Fibroblast of skin of back (primary cell): ENCODE measurements around the gene LRFN4.

Experiments used
- DNase-seq: peaks from one replicate; pipeline ENCODE4 v3.0.0-alpha.2; 2013

Gene LRFN4

DNA sequence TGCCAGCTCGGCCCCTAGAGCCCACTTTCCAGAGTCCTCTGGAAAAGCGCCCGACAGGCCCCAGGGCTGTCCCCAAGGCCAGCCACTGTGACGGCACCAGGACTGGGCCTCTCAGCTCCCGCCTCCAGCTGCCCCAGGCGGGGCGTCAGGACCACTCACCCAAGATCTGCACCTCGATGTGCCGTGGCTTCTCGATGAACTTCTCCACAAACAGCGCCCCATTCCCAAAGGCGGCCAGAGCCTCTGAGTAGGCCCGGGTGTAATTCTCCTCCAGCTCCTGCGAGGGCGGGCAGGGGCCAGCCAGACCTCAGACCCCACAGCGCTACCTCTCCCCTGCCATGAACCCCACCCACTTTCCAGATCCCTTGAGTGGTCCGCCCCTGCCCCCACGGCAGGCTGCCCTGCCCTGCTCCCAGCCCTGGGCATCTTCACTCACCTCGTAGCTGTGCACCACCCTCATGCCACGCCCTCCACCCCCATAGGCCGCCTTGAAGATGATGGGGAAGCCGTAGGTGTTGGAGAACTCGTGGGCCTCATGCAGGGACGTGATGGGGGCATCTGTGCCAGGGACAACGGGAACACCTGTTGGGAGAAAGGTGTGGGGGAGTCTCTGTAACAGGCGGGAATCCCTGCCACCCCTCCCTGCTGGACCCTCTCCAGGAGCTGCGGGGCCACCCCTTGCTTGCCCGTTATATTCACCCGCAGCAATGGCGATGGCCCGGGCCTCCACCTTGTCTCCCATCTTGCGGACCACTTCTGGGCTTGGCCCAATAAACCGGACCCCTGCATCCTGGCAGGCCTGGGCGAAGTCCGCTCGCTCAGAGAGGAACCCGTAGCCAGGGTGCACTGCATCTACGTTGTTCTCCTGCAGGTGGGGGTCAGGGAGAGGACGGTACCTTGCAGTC lies 14.0 kb downstream of the LRFN4 start:
- DNase-seq: no peak

DNA sequence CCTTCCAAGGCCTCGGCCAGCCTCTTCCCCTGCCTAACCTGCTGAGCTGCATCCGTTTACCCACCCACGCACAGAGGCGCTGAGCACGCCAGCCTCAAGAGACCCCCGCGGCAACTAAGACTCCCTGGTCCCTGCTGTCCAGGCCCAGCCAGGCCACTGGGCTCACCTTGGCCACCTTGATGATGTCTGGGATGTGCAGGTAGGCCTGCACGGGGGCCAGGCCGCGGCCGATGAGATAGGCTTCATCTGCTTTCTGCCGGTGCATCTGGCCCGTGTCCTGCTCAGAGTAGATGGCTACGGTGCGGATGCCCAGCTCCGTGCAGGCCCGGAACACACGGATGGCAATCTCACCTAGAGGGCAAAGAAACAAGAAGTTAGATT lies 14.6 kb downstream of the LRFN4 start:
- DNase-seq: no peak

DNA sequence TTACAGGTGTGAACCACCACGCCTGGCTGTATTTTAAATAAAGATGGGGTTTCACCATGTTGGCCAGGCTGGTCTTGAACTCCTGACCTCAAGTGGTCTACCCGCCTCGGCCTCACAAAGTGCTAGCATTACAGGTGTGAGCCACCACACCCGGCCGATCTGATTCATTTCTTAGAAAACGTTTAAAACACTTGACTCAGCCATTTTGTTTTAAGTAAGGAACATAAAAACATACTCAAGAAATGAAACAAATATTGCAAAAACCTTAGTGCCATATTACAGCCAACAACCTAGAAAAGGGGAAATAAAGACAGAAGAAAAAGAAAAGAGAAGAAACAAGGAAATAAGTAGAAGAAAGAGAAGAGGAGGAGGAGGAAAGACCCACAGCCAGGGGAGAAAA lies 17.4 kb downstream of the LRFN4 start:
- no peak for DNase-seq

DNA sequence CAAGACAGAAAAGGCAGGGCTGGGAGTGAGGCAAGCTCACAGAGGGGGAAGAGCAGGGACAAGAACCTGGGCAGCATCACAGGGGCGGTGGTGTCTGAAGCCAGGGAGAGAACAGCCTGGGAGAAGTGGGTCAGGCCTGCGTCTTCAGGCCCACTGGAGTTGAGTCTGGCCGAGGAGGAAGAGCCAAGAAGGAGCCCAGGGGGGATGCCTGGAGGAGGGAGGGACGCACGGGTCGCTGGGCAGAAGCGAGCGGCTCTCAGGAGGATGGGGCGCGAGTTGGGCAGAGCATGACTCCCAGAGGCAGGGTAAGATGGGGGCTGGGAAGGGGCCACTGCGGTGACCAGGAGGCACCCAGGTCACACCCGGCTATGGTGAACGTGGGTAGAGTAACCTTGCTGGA lies 18.5 kb downstream of the LRFN4 start:
- no peak for DNase-seq

DNA sequence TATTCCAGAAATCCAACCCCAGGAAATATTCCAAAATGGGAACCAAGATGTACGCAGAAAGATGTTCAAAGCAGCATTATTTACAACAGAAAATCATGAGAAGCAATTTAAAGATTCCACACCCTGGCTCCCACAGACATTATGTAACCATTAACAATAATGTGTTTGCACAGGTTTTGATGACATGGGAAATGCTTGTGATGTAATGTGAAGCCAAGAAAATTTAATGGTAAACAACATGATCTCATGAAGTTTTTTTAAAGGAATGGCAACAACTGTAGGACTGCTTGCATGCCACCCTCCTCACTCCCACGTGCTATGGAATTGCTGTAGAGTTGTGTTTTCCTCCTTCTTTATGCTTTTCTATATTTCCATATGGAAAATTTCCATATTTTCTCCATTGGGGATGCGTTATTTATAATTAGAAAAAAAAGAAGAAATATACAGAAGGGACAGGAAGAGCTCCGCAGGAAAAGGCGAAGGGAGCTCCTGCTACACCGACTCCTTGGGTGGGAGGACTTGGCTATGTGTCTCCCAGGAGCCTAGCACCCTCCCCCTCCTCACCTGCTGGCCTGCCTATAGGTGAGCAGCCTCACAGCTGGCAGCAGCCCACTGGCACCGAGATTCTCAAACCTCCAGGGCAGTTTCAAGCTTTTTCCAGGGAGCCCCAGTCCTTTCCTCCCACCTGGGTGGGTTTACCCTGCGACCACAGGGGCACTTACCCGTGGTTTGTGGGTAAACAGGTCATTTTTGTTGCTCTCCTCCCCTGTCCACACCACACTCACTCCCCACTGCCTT lies 20.9 kb downstream of the LRFN4 start:
- no peak for DNase-seq

DNA sequence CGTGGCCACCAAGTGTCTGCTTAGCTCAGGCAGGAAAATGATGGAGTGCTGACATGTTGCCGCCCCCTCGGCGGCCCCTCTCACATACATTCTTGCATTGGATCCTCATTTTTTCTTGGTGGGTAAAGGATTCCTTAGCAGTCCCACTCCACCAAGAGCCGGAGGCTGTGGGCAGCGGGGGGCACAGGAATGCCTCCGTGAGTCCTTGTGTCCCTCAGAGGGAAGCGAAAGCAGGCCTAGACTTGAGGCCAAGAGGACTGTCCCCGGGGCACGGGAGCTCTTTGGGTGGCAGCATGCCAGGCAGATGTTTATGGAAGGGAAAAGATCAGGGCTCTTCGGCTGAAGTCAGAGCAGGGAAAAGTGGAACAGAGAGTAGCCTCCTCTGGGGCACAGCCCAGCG lies 21.6 kb downstream of the LRFN4 start:
- peak; percentile 45 for DNase-seq

DNA sequence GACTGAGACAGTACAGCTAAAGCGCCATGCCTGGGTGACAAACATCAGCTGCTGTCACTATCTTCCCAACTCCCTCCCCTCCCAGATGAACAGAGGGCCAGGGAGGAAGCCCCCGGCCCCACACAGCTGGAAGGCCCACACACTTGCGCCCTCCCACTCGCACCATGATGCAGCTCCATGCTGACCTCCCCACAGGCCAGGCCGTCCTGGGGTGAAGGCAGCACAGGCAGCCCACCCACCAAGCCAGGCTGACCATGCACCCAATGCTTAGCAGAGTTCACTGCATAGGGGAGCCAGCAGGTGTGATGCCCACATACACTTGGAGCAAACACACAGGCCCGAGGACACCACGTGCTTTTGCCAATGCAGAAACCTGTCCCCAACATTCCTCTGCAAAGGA lies 22.1 kb downstream of the LRFN4 start:
- DNase-seq: no peak

DNA sequence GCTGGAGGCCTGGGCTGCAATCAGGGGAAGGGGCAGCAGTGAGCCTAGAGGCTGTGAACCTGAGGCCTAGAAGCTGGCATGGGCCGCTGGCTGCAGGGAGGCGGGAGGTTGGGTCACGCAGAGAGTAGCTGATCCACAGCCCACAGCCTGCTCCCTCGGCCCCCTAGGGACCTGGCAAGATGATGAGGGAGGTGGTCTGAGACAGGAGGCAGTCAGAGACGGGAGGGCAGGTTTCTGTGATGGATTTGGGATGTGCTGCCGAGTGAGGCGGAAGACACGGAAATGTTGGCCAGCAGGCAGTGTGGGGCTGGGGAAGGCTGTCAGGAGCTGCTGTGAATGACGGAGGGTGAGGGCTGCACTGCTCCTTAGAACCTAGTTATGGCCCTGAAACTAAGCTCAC lies 22.7 kb downstream of the LRFN4 start:
- DNase-seq: no peak

DNA sequence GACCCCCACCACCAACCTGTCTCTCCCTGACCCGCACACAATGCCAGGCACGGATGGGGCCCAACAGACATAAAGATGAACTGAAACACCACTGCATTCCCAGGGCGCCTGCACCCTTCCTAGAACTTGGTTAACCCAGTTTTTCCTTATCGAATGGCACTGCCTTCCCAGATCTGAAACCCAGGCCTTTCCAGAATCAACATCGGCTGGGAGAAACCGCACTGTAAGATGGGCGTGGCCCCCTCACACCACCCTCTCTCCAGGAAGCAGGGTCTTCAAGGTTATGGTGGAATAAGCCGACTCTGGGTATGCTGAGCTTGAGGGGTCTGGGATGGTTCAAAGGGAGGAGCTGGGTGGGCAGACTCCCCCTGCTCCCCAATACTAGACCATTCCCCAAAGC lies 23.1 kb downstream of the LRFN4 start:
- no peak for DNase-seq

DNA sequence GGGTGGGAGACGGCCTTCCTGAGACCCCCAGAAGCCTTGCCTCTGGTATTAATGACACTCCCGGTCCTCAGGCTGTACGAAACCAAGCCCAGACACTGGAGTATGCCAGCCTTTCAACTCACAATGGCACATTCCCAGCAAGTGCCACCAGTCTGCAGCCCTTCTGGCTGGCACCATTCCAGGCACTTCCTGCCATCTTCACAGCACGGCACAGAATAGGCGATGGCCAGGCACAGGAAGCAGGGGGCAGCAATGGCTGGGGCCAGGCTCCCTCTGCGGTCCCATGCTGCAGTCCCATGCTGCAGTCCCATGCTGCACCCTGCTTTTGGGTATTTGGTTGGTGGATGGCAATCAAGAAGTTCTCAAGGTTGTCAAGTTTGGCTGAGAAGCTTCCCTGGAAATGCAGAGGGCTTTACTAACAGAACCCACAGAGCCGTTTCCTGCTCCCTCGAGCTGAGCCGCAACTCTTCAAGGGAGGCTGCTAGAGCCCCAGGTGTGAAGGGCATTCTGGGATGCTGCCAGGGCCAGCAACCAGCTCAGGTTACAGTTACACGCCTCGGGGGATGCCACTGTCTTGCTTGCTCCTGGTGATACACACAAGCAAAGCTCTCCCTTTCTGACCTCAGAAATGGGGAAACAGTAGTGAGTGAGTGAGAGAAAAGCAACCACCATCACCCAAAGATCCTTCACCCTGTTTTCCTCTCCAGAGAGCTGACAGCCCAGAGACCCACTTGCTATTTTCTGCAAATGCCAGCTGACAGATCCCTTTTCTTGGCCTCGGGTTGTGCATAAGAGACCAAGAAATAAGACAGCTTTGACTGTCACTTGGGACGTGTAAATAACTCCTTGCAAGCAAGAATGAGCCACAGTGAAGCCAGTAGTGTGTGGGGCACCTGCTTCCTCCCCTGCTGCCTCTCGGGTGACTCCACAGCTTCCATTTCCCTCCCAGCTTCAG lies 23.9 kb downstream of the LRFN4 start:
- peak; percentile 20 for DNase-seq

DNA sequence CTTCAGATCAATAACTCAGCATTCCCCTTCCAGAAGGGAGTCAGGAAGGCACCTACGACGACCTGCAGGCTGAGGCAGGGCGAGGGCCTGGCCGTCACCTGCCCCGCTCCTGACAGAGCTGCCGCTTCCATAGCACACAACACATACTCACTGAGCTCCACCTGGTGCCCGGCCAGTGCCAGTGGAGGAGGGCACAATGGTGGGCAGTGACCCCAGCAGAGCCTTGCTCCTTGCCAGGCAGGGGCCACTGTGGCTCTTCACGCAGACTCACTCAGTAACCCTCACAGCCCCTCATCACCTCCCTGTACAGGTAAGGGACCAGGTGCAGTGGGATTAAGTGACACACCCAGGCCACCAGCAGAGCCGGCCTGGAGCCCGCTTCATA lies 24.6 kb downstream of the LRFN4 start:
- no peak for DNase-seq

DNA sequence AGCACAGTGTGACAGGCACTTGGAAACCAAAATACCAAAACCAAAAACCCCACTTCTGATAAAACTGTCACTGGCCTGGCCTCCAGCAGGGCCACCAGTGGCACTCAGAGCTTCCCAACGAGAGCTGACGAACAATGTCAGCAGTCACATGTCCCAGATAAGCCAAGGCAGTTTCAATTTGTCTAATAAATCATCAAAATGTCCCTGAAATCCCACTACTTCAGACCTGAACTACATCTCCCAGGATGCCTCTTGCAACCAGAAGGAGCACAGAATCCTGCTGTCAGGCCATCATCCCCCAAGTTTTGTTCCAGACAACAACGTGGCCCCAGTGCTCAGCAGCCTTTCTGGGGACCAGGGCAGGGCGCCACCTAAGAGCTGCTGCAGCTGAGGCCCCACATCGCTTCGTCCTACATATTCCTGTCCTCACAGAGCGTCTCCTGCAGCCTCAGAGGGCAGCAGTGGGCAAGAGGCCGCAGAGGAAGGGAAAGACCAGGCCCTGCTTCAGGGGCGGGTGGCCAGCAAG lies 25.1 kb downstream of the LRFN4 start:
- DNase-seq: no peak

DNA sequence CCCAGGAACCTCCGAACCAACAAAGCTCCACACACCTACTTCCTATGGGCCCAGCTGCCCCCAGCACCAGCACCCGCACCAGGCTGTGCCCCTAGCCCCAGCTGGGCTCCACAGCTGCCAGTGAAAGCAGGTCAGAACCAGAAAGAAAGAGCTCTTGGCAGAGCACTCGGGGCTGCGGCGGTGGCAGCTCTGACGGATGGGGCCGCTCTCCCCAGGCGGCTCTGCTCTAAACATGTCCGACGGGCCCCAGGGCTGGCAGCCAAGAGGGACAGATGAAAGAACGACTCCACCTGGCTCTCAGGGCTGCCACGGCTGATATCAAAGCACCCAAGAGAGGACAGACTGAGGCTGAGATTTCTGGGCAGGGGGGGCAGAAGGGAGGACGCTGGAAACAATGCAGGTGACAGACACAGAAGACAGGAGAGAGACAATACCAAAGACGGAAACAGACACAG lies 25.7 kb downstream of the LRFN4 start:
- DNase-seq: no peak

DNA sequence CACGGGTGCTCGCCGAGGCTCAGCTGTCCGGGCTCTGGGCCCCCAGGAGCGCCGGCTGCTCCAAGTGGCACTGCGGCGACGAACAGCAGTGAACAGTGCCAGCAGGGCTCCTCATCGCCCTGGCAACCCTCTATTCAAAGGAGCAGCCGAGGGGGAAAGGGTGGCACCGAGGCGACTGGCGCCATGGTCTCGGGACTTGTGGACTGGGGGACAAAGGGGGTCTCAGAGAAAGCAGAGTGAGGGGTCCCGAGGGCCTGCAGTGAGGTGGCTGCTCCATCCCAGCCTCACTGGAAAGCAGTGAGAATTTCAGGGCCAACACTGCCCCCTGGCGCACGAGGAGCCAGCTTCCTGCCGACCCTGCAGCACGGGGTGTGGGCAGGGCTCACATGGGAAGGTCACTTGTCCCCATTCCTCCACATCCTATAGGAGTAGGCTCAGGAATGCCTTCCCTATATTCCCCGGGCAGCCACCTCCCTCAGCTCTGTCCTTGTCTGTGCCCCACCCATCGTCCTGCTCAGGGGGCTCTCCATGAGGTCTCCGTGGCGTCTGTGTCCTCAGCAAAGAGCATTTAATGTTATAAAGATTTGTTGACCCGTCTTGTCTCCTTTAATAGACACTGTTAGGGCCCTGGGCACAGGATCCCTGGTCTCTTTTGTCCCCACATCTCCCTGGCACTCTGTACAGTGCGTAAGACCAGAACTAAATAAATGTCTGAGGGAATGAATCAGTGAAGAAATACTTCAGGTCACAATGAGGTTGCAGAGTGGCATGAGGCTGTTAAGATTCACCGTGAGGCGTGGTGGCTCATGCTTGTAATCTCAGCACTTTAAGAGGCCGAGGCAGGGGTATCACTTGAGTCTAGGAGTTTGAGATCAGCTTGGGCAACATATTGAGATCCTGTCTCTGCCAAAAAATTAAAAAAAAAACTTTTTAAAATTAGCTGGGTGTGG lies 26.4 kb downstream of the LRFN4 start:
- peak; percentile 65 for DNase-seq

DNA sequence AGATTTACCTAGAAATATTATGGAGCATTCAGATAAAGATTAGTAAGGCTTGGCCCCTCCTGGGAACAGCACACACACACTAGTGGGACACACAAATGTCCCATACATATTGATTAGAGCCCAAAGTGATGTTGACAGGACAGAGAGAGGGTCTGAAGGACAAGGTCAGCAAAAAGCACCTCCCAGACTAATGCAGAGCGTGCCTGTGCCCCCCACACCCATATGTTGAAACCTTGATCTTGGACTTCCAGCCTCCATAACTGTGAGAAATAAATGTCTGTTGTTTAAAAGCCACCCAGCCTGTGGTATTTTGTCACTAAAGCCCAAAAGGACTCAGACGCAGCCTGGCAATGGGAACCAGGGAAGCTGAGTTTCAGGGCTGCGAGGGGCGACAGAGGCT lies 27.6 kb downstream of the LRFN4 start:
- DNase-seq: no peak

DNA sequence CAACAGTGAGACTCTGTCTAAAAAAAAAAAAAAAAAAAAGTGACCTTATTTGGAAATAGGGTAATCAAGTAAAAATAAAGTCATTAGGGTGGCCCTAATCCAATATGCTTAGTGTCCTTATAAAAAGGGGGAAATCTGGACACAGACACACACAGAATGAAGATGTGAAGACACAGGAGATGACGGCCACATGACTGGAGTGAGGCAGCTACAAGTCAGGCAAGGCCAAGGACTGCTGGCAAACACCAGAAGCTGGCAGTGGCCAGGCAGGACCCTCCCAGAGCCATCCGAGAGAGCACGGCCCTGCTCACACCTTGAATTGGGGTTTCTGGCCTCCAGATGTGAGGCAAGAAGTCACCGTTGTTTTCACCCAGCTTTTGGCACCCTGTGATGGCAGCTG lies 28.6 kb downstream of the LRFN4 start:
- no peak for DNase-seq

DNA sequence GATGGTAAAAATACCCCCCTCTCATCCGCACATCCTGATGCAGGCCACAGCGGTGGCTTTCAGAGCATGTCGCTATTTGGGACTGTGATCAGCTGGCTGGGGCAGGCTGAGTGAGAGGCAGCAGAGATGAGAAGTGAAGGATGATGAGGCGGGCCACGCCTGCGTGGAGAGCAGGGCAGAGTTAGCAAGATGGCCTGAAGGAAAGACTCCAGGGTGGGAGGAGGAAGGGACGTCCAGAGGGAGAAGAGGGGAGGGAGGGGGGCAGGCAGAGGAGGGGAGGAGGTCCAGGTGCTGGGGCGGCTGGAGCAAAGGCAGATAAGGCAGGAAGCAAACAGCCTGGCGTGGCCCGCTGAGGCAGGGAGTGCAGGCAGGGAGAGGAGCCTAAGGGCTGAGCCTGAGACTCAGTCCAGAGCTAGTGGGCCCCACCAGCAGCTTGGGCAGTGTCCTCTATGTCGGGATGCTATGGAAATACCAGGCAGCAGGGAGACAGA lies 29.1 kb downstream of the LRFN4 start:
- DNase-seq: no peak

DNA sequence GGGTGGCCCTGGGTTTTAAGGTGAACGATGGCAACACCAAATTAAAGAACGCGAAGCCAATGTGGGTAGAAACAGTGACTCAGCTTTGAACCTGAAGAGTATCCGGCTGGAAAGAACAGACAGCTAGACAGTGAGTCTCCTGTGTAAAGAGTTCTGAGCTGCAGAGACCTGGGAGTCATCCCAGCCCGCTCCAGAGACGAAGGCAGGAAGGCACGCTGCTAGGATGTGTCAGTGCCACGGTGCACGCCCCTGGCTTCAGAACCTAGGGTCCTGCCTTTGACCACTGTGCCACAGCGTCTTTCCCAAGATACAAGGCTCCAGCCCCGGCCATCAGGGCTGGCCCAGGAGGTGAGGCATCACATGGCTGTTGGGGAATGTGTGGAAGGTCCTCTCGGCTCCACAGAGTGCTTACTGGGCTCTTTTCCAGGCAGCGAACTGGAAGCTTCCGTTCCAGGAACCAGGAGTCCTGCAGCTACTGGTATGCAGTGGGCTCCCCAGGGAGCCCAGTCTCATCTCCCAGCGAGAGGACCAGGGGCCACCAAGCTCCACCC lies 29.9 kb downstream of the LRFN4 start:
- DNase-seq: peak; percentile 82

DNA sequence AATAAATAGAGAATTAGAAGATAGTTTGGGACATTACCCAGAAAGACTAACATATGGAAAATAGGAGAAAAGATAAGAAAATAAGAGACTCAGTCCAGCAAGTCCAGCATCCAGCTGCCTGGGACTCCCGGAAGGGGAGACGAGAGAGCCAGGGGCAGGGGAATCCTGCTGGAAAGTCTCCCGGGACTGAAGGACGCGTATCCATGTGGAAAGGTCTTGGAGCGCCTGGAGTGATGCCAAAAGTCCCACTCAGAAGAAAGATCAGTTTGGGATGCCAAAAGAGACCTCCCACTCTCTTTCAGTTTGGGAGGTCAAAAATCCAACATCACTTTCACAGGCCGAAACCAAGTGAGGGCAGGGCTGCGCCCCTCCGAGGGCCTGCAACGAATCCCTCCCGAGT lies 30.7 kb downstream of the LRFN4 start:
- DNase-seq: no peak

DNA sequence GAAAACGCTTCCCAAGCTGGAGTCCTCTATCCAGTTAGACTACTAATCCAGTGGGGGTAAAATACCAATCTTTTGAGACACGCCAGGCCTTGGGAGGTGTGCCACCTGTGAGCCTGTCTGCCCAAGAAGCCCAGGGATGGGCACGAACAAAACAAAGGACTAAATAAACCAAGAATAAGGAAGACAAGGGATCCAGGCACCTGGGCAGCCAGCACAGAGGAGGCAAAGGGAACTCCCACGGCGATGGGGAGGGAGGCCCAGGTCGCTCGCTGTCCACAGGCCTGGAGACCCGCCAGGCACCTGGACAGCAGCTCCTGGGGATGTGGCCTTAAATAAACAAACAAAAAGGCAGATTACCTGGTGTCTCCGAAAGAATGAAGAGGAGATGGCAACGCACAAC lies 31.4 kb downstream of the LRFN4 start:
- DNase-seq: no peak

DNA sequence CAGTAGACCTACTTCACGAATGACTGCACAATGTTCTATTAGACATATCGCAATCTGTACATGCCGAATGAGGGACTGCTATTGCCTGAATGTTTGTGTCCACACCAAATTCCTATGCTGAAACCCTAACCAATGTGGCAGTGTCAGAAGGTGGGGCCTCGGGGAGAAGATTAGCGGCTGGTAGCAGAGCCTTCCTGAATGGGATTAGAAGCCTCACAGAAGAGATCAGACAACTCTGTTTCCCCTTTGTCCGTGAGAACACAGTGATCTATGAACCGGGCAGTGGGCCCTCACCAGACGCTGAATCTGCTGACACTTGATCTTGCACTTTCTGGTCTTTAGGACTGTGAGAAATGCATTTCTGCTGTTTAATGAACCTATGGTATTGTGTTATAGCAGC lies 33.1 kb downstream of the LRFN4 start:
- peak; percentile 7 for DNase-seq
